GM12878 (cell line): Measurements from ENCODE around the gene TESPA1. TPM values are rescaled to one million over a fixed set of nuclear protein-coding genes. Genes with fewer than 3 reads are reported as not detected.
A peak's percentile ranks its signal among the peaks of the same experiment; 100 is the strongest.

Source experiments
- CBX3 ChIP-seq: fragments of 200-600 bp; sonication (generic); IDR thresholded peaks from 2 replicates; pipeline ENCODE4 v1.6.1; 2016; ENCODE audit warnings: low read depth, borderline replicate concordance
- CHD1 ChIP-seq: IDR thresholded peaks from 2 replicates; pipeline ENCODE4 v1.6.1; 2012; ENCODE audit warnings: low read depth, low read length, improper control_type of control experiment
- CHD2 ChIP-seq: IDR thresholded peaks from 2 replicates; pipeline ENCODE4 v1.6.1; 2011; ENCODE audit warnings: low read depth, low read length, improper control_type of control experiment, borderline replicate concordance
- CHD4 ChIP-seq: fragments of 200-600 bp; sonication (generic); IDR thresholded peaks from 2 replicates; pipeline ENCODE4 v1.6.1; 2016; ENCODE audit warnings: mild to moderate bottlenecking
- FOS ChIP-seq: IDR thresholded peaks from 3 replicates; pipeline ENCODE4 v1.6.1; 2011; ENCODE audit warnings: borderline replicate concordance; ENCODE audit not compliant: insufficient read length; ENCODE audit errors: extremely low read depth
- MXI1 ChIP-seq: fragments of 150-350 bp; IDR thresholded peaks from 2 replicates; pipeline ENCODE4 v1.6.1; 2011; ENCODE audit warnings: low read depth, mild to moderate bottlenecking, inconsistent platforms, low read length, improper control_type of control experiment
- RB1 ChIP-seq: fragments of 450-650 bp; formaldehyde crosslinking; IDR thresholded peaks from 2 replicates; pipeline ENCODE4 v1.6.1; 2017; ENCODE audit warnings: mild to moderate bottlenecking, borderline replicate concordance
- RFX5 ChIP-seq: IDR thresholded peaks from 2 replicates; pipeline ENCODE4 v1.6.1; 2011; ENCODE audit warnings: low read depth, low read length, improper control_type of control experiment
- SMAD5 ChIP-seq: IDR thresholded peaks from 2 replicates; pipeline ENCODE4 v1.6.1; 2016; ENCODE audit warnings: antibody characterized with exemption, low read depth
- SUZ12 ChIP-seq: fragments of 200-600 bp; sonication (generic); IDR thresholded peaks from one replicate; pipeline ENCODE4 v1.6.1; 2018; ENCODE audit warnings: antibody characterized with exemption, mild to moderate bottlenecking; ENCODE audit not compliant: unreplicated experiment
- TAF1 ChIP-seq: IDR thresholded peaks from 2 replicates; pipeline ENCODE4 v1.6.1; 2011; ENCODE audit warnings: mild to moderate bottlenecking, low read depth, low read length, borderline replicate concordance
- TCF12 ChIP-seq: IDR thresholded peaks from 2 replicates; pipeline ENCODE4 v1.6.1; 2011; ENCODE audit warnings: low read depth, mild to moderate bottlenecking, low read length
- TCF3 ChIP-seq: IDR thresholded peaks from 2 replicates; pipeline ENCODE4 v1.6.1; 2012; ENCODE audit warnings: low read depth, mild to moderate bottlenecking, low read length, borderline replicate concordance; ENCODE audit not compliant: insufficient read depth
- WRNIP1 ChIP-seq: IDR thresholded peaks from 2 replicates; pipeline ENCODE4 v1.6.1; 2011; ENCODE audit warnings: low read depth, low read length, improper control_type of control experiment, borderline replicate concordance
- ZBED1 ChIP-seq: IDR thresholded peaks from 2 replicates; pipeline ENCODE4 v1.6.1; 2016; ENCODE audit warnings: borderline replicate concordance
- ZNF207 ChIP-seq: fragments of 450-650 bp; IDR thresholded peaks from 2 replicates; pipeline ENCODE4 v1.6.1; 2014; ENCODE audit warnings: antibody characterized with exemption, mild to moderate bottlenecking, borderline replicate concordance
- ZNF217 ChIP-seq: fragments of 450-650 bp; IDR thresholded peaks from 2 replicates; pipeline ENCODE4 v1.6.1; 2017; ENCODE audit warnings: antibody characterized with exemption, mild to moderate bottlenecking
- ZZZ3 ChIP-seq: IDR thresholded peaks from 2 replicates; pipeline ENCODE4 v1.6.1; 2011; ENCODE audit warnings: low read depth; ENCODE audit not compliant: control insufficient read depth, insufficient read length
- polyA plus RNA-seq, 11 experiments: library from polyadenylated mRNA; depleted of rRNA in 4 of 11; unstranded in 6 of 11; stranded (reverse) in 5 of 11; fragments of >200 nt; fragmentation: Nextera tagmentation in 4 of 11; fragmentation: Illumina TruSeq in 1 of 11; extraction: Ambion mirVana in 4 of 11; extraction: Trizol in 1 of 11; gene quantifications; 1 replicate in 1 of 11; 2 replicates in 10 of 11; pipeline versions ENCODE4 v1.2.1 to v1.2.3, GENCODE V29; 2011 to 2016; ENCODE audit warnings: inconsistent platforms in 2 of 11, missing spikeins in 2 of 11, low read depth in 1 of 11
- total RNA-seq, 4 experiments: library from RNA; depleted of rRNA in 3 of 4; stranded (reverse); fragments of >200 nt in 3 of 4; fragmentation: Illumina TruSeq in 1 of 4; extraction: Trizol in 1 of 4; gene quantifications; 2 replicates each; pipeline versions ENCODE4 v1.2.1 to v1.2.3, GENCODE V29; 2013 to 2021
- TF ChIP-seq, protein P1 (sequence below): IDR thresholded peaks from 2 replicates; pipeline ENCODE4 v1.6.1; 2012; ENCODE audit warnings: low read depth, low read length, improper control_type of control experiment
- TF ChIP-seq, protein P2 (sequence below): IDR thresholded peaks from 2 replicates; pipeline ENCODE4 v1.6.1; 2012; ENCODE audit warnings: low read depth, low read length, improper control_type of control experiment
- TF ChIP-seq, protein P3 (sequence below): fragments of 450-650 bp; formaldehyde crosslinking; IDR thresholded peaks from 2 replicates; pipeline ENCODE4 v1.4.0; 2022; ENCODE audit warnings: mild to moderate bottlenecking, moderate library complexity
- TF ChIP-seq, protein P4 (sequence below): fragments of 450-650 bp; IDR thresholded peaks from 2 replicates; pipeline ENCODE4 v1.6.1; 2017; ENCODE audit warnings: mild to moderate bottlenecking
- TF ChIP-seq, protein P5 (sequence below): IDR thresholded peaks from 2 replicates; pipeline ENCODE4 v1.6.1; 2011; ENCODE audit warnings: low read depth, low read length, improper control_type of control experiment, borderline replicate concordance

Gene TESPA1
- total and polyA plus RNA-seq, 10 of the 15 experiments (the other 5 are each of a cell fraction or from before 2014, with no cell fraction given) = 13.8 to 56.2 (median 23.9) TPM

DNA sequence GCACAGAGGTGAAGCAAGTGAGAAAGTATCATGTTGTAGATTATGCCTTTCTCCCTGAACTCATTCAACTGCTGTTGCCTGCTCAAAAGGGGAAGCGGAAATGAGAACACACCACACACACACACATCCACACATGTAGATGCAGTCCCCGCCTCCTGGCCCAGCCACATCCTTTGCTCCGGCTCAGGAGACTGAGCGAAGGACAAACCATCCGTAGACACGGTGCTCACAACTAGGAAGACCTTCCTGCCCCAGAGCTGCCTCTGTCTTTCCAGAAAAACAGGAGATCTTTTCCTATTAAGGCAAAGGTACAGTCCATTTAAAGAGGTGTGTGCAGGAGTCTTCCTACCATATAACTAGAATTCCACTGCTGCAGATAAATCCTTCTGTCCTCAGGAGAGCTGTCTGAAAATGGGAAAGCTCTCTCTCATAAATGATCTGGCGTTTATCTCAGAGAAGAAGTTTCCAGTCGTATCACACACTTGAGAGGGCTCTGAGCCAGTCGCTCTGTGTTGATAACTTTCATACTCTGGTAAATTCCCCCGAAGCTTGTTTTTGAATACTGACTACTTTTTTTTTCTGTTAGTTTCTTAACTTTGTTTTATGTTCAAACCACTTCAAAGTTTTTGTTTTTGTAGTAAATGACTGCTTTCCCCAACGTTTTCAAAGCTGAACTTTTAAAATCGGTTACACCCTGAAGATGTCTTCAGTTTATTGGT lies at the start of gene TESPA1 (continued):
- TF ChIP-seq CBX3 (no peak), CHD1 (no peak), MXI1 (peak; percentile 59), CHD4 (no peak), ZNF207 (0 out of 2 replicates have a peak, but pooled peaks have one; percentile 29), ZNF217 (no peak), ZBED1 (peak; percentile 56; the same call in 1 of the 2 replicates), TAF1 (peak; percentile 85), RFX5 (no peak), TCF12 (0 out of 2 replicates have a peak, but pooled peaks have one; percentile 41), TCF3 (0 out of 2 replicates have a peak, but pooled peaks have one; percentile 51), SUZ12 (no peak), WRNIP1 (0 out of 2 replicates have a peak, but pooled peaks have one; percentile 73), FOS (no peak), SMAD5 (peak; percentile 50; the same call in 1 of the 2 replicates), CHD2 (peak; percentile 73; the same call in 1 of the 2 replicates), RB1 (0 out of 2 replicates have a peak, but pooled peaks have one; percentile 37), ZZZ3 (no peak)
- TF ChIP-seq, protein P1, sequence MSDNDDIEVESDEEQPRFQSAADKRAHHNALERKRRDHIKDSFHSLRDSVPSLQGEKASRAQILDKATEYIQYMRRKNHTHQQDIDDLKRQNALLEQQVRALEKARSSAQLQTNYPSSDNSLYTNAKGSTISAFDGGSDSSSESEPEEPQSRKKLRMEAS = no peak; the same call in 1 of the 2 replicates
- TF ChIP-seq, protein P2, sequence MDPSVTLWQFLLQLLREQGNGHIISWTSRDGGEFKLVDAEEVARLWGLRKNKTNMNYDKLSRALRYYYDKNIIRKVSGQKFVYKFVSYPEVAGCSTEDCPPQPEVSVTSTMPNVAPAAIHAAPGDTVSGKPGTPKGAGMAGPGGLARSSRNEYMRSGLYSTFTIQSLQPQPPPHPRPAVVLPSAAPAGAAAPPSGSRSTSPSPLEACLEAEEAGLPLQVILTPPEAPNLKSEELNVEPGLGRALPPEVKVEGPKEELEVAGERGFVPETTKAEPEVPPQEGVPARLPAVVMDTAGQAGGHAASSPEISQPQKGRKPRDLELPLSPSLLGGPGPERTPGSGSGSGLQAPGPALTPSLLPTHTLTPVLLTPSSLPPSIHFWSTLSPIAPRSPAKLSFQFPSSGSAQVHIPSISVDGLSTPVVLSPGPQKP = peak; percentile 67
- TF ChIP-seq, protein P3, sequence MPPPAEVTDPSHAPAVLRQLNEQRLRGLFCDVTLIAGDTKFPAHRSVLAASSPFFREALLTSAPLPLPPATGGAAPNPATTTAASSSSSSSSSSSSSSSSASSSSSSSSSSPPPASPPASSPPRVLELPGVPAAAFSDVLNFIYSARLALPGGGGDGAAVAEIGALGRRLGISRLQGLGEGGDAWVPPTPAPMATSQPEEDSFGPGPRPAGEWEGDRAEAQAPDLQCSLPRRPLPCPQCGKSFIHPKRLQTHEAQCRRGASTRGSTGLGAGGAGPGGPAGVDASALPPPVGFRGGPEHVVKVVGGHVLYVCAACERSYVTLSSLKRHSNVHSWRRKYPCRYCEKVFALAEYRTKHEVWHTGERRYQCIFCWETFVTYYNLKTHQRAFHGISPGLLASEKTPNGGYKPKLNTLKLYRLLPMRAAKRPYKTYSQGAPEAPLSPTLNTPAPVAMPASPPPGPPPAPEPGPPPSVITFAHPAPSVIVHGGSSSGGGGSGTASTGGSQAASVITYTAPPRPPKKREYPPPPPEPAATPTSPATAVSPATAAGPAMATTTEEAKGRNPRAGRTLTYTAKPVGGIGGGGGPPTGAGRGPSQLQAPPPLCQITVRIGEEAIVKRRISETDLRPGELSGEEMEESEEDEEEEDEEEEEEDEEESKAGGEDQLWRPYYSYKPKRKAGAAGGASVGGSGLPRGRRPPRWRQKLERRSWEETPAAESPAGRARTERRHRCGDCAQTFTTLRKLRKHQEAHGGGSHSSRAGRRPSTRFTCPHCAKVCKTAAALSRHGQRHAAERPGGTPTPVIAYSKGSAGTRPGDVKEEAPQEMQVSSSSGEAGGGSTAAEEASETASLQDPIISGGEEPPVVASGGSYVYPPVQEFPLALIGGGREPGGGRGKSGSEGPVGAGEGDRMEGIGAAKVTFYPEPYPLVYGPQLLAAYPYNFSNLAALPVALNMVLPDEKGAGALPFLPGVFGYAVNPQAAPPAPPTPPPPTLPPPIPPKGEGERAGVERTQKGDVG (CRISPR knock-in tag) = no peak
- TF ChIP-seq, protein P4, sequence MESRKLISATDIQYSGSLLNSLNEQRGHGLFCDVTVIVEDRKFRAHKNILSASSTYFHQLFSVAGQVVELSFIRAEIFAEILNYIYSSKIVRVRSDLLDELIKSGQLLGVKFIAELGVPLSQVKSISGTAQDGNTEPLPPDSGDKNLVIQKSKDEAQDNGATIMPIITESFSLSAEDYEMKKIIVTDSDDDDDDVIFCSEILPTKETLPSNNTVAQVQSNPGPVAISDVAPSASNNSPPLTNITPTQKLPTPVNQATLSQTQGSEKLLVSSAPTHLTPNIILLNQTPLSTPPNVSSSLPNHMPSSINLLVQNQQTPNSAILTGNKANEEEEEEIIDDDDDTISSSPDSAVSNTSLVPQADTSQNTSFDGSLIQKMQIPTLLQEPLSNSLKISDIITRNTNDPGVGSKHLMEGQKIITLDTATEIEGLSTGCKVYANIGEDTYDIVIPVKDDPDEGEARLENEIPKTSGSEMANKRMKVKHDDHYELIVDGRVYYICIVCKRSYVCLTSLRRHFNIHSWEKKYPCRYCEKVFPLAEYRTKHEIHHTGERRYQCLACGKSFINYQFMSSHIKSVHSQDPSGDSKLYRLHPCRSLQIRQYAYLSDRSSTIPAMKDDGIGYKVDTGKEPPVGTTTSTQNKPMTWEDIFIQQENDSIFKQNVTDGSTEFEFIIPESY = no peak
- TF ChIP-seq, protein P5, sequence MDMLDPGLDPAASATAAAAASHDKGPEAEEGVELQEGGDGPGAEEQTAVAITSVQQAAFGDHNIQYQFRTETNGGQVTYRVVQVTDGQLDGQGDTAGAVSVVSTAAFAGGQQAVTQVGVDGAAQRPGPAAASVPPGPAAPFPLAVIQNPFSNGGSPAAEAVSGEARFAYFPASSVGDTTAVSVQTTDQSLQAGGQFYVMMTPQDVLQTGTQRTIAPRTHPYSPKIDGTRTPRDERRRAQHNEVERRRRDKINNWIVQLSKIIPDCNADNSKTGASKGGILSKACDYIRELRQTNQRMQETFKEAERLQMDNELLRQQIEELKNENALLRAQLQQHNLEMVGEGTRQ = no peak
